Parathyroid adenoma (tissue), 2 donors: ENCODE results near the gene CRISPLD2.
"Not testable (repeated sequence)": the region's sequence is repeated elsewhere in the genome, so short reads cannot be mapped to it uniquely, and the experiment has no call there.

Experiments used
- H2AFZ ChIP-seq: fragments of 300-600 bp; sonication (generic); one replicate; pipeline ENCODE4 v1.7.0; 2017; ENCODE audit warnings: antibody characterized with exemption, mild to moderate bottlenecking
- H3K27ac ChIP-seq: fragments of 300-600 bp; sonication (generic); one replicate; pipeline ENCODE4 v1.7.0; 2017
- H3K27me3 ChIP-seq: fragments of 300-600 bp; sonication (generic); one replicate; pipeline ENCODE4 v1.7.0; 2017; ENCODE audit warnings: low read length; ENCODE audit not compliant: control insufficient read depth, insufficient read depth
- H3K36me3 ChIP-seq: fragments of 300-600 bp; sonication (generic); one replicate; pipeline ENCODE4 v1.7.0; 2017; ENCODE audit warnings: low read length; ENCODE audit not compliant: control insufficient read depth, insufficient read depth
- H3K4me1 ChIP-seq: fragments of 300-600 bp; sonication (generic); one replicate; pipeline ENCODE4 v1.7.0; 2017; ENCODE audit warnings: control low read depth
- H3K4me2 ChIP-seq: fragments of 300-600 bp; sonication (generic); one replicate; pipeline ENCODE4 v1.7.0; 2017; ENCODE audit warnings: low read length
- H3K4me3 ChIP-seq: fragments of 300-600 bp; sonication (generic); one replicate; pipeline ENCODE4 v1.7.0; 2017; ENCODE audit warnings: low read depth, low read length
- H3K79me2 ChIP-seq: fragments of 300-600 bp; sonication (generic); one replicate; pipeline ENCODE4 v1.7.0; 2017; ENCODE audit warnings: control low read depth
- H3K9ac ChIP-seq: fragments of 300-600 bp; sonication (generic); one replicate; pipeline ENCODE4 v1.7.0; 2017; ENCODE audit warnings: mild to moderate bottlenecking
- H3K9me3 ChIP-seq: fragments of 300-600 bp; sonication (generic); one replicate; pipeline ENCODE4 v1.7.0; 2017; ENCODE audit warnings: low read length; ENCODE audit not compliant: control insufficient read depth
- TF ChIP-seq, protein P1 (sequence below): fragments of 300-600 bp; sonication (generic); IDR thresholded peaks from one replicate; pipeline ENCODE4 v1.7.0; 2017; ENCODE audit warnings: antibody characterized with exemption, mild to moderate bottlenecking
- donor health status: primary hyperparathyroidism.

The CRISPLD2 gene

DNA sequence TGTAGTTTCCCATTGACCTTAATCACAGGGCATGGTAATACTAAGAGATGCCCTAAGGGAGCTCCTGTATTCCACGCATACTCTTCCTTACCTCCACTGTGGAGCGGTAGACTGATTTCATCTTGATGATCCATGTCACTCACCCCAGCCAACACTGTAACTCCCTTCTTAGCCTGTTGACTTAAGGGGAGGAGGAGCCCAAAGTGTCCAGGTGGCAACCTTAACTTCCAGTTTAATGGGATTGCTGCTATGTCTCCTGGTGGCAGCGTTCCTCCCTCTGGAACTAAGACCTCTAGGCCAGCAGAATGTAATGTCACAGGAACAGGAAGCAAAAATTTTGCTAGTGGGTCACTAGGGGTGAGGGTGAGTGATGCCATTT is 36.4 kb downstream of the CRISPLD2 start:
- not testable (repeated sequence) for H3K36me3 ChIP-seq

DNA sequence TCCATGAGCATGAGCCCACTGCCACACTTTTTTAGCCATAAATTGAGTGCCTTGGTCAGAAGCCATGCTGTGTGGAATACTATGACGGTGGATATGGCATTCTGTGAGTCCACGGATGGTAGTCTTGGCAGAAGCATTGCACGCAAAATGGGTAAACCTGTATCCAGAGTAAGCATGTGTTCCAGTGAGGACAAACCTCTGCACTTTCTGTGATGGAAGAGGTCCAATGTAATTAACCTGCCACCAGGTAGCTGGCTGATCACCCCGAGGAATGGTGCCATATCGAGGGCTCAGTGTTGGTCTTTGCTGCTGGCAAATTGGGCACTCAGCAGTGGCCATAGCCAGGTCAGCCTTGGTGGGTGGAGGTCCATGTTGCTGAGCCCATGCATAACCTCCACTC is 37.0 kb downstream of the CRISPLD2 start:
- not testable (repeated sequence) for H3K79me2 ChIP-seq, H3K4me3 ChIP-seq, H3K9me3 ChIP-seq, H2AFZ ChIP-seq, H3K27ac ChIP-seq, H3K4me1 ChIP-seq, H3K4me2 ChIP-seq, H3K36me3 ChIP-seq, H3K27me3 ChIP-seq, H3K9ac ChIP-seq

More for the DNA sequence above, 36.4 kb downstream of the CRISPLD2 start:
- not testable (repeated sequence) for H3K27me3 ChIP-seq, H3K4me2 ChIP-seq, H3K9ac ChIP-seq, H3K79me2 ChIP-seq, H3K4me1 ChIP-seq, H3K27ac ChIP-seq, H3K4me3 ChIP-seq, H3K9me3 ChIP-seq, H2AFZ ChIP-seq

DNA sequence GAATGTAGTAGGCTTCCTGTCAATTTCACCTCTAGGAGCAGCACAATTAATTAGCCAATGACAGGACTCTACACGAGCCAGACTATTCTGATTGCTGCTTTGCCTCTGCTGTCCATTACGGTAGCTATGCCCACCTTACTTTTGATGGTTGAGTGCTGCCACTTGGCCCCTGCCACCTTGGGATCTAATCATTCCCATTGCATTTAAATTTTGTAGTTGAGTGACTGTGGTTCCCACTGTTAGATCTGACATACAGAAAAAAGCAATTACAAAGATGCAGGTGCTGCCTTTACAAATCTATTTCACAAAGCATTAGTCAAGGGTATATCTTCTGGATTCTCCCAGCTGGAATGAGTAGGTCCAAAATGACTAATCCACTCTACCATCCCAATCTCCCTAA is 39.9 kb downstream of the CRISPLD2 start:
- Histone ChIP-seq H3K4me2 (no peak overlapping the region), H3K4me3 (no peak overlapping the region), H3K27ac (no peak overlapping the region), H3K79me2 (no peaks in the 10 kb centered on the region), H3K36me3 (no peaks in the 10 kb centered on the region), H3K9ac (no peak overlapping the region), H3K4me1 (no peaks in the 10 kb centered on the region), H3K27me3 (no peaks in the 10 kb centered on the region), H3K9me3 (no peaks in the 10 kb centered on the region), H2AFZ (no peak overlapping the region)
- TF ChIP-seq, protein P1, sequence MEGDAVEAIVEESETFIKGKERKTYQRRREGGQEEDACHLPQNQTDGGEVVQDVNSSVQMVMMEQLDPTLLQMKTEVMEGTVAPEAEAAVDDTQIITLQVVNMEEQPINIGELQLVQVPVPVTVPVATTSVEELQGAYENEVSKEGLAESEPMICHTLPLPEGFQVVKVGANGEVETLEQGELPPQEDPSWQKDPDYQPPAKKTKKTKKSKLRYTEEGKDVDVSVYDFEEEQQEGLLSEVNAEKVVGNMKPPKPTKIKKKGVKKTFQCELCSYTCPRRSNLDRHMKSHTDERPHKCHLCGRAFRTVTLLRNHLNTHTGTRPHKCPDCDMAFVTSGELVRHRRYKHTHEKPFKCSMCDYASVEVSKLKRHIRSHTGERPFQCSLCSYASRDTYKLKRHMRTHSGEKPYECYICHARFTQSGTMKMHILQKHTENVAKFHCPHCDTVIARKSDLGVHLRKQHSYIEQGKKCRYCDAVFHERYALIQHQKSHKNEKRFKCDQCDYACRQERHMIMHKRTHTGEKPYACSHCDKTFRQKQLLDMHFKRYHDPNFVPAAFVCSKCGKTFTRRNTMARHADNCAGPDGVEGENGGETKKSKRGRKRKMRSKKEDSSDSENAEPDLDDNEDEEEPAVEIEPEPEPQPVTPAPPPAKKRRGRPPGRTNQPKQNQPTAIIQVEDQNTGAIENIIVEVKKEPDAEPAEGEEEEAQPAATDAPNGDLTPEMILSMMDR, result no peak

DNA sequence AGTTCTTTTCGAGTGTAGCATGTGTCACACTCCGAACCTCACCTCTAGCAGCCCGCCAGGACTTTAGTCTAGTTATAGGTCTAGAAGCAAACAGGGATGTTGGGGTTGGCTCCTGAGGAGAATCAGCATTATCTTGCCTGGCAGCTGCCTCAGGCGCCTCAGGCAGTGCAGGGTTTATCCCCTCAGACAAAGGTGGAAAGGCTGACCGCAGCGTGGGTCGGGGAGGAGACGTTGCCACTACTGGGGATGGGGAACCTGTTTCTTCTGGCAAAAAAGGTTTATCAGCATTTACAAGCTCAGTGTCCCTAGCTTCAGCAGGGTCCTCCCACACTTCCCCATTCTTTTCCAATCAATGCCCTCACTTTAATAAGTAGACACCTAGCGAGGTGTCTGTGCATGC is 40.6 kb downstream of the CRISPLD2 start:
- H3K27me3 ChIP-seq, result no peaks in the 10 kb centered on the region
- no peaks in the 10 kb centered on the region for H3K9me3 ChIP-seq
- no peaks in the 10 kb centered on the region for H3K36me3 ChIP-seq
- no peak overlapping the region for H3K9ac ChIP-seq
- H3K4me2 ChIP-seq, result no peak overlapping the region
- no peaks in the 10 kb centered on the region for H3K79me2 ChIP-seq
- TF ChIP-seq, protein P1, result no peak
- H2AFZ ChIP-seq, result no peak overlapping the region
- H3K4me3 ChIP-seq, result no peak overlapping the region
- no peak overlapping the region for H3K27ac ChIP-seq
- no peaks in the 10 kb centered on the region for H3K4me1 ChIP-seq

DNA sequence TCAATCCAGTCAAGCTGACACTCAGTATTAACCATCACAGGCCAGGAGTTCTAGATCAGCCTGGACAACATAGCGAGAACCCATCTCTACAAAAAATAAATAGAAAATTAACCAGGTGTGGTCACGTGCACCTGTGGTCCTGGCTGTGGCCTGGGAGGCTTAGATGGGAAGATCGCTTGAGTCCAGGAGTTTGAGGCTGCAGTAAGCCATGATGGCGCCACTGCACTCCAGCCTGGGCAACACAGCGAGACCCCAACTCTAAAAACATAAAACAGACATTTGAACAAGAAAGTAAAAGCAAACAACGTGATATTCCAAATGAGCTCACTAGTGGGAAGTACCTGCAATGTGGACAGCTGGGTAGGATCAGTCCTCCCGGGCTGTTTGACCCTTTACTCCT is 41.9 kb downstream of the CRISPLD2 start:
- Histone ChIP-seq H3K9me3 (no peaks in the 10 kb centered on the region), H3K4me2 (no peak overlapping the region), H3K79me2 (no peaks in the 10 kb centered on the region), H3K4me3 (no peak overlapping the region), H2AFZ (no peak overlapping the region), H3K36me3 (no peaks in the 10 kb centered on the region), H3K4me1 (no peaks in the 10 kb centered on the region), H3K9ac (no peak overlapping the region), H3K27ac (no peak overlapping the region), H3K27me3 (no peaks in the 10 kb centered on the region)
- TF ChIP-seq, protein P1, result no peak

DNA sequence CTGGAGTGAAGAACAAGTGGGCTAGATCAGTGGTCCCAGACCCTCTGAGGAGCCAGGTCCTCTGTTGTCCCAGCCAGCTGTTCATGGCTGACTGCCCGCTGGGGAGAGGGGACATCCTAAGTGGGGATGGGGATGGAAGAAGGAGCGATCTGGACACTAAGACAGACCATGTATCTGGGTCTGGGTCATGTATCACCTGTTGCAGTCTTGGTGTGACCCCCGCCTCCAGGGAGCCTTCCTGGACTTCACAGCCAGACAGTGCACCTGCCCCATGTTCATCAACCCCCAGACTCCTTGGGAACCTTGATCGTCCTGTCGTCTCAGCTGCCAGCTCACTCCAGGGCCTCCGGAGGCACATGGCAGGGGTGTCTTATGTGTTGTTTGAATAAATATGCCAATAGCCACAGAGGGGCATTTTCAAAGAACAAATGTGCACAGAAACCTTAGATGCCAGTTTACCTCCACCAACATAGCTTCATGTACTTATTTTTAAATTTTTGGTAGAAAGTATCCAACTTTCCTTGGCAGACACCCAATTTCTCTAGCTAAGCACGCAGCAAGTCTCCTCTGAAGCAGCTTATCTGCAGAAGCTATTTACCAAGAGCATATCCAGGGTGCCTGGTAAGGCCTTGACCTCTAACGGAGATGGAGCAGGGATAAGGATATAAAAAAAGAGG is 43.2 kb downstream of the CRISPLD2 start:
- no peak overlapping the region for H2AFZ ChIP-seq
- TF ChIP-seq, protein P1, result no peak
- no peaks in the 10 kb centered on the region for H3K4me1 ChIP-seq
- H3K79me2 ChIP-seq, result no peaks in the 10 kb centered on the region
- no peaks in the 10 kb centered on the region for H3K27me3 ChIP-seq
- H3K4me3 ChIP-seq, result no peak overlapping the region
- H3K4me2 ChIP-seq, result no peak overlapping the region
- H3K9me3 ChIP-seq, result no peaks in the 10 kb centered on the region
- H3K36me3 ChIP-seq, result no peaks in the 10 kb centered on the region
- no peak overlapping the region for H3K27ac ChIP-seq
- no peak overlapping the region for H3K9ac ChIP-seq
